Lung (tissue), 12 donors: ENCODE measurements around the gene ZC3H7A. TPM values are rescaled to one million over a fixed set of nuclear protein-coding genes. Genes with fewer than 3 reads are reported as not detected.

ENCODE experiments used
- ATAC-seq: fragments of 200-7000 bp; cut with Tn5 transposase; one replicate; pipeline ENCODE4 v1.9.1; 2020; ENCODE audit warnings: moderate number of reproducible peaks; ENCODE audit not compliant: insufficient read depth, low FRiP score
- DNase-seq, 3 donors: peaks; one replicate each; pipeline ENCODE4 v3.0.0-alpha.2; 2013 to 2017
- H3K27ac ChIP-seq, 2 donors: one replicate each; pipeline ENCODE4 v1.5.1; 2013; ENCODE audit warnings: mild to moderate bottlenecking in 2 of 2, moderate library complexity in 2 of 2, control low read depth in 1 of 2, inconsistent platforms in 1 of 2, low read depth in 1 of 2, low read length in 1 of 2
- H3K27me3 ChIP-seq, 3 donors: one replicate each; pipeline ENCODE4 v1.5.1; 2013; ENCODE audit warnings: low read length in 2 of 3; ENCODE audit not compliant: control insufficient read depth in 3 of 3, insufficient read depth in 3 of 3
- H3K36me3 ChIP-seq, 4 donors: one replicate each; pipeline ENCODE4 v1.5.1; 2013; ENCODE audit warnings: low read length in 4 of 4, mild to moderate bottlenecking in 1 of 4, moderate library complexity in 1 of 4; ENCODE audit not compliant: control insufficient read depth in 4 of 4, insufficient read depth in 4 of 4
- H3K4me1 ChIP-seq, 5 donors: one replicate each; pipeline ENCODE4 v1.5.1; 2013; ENCODE audit warnings: low read length in 5 of 5, mild to moderate bottlenecking in 2 of 5, moderate library complexity in 1 of 5; ENCODE audit not compliant: control insufficient read depth in 5 of 5, insufficient read depth in 5 of 5
- H3K4me3 ChIP-seq: one replicate; pipeline ENCODE4 v1.5.1; 2013; ENCODE audit warnings: mild to moderate bottlenecking, control low read depth, moderate library complexity
- H3K9ac ChIP-seq, 2 donors: one replicate each; pipeline ENCODE4 v1.5.1; 2013; ENCODE audit warnings: low read length in 2 of 2, control low read depth in 1 of 2; ENCODE audit not compliant: insufficient read depth in 1 of 2
- H3K9me3 ChIP-seq, 4 donors: one replicate each; pipeline ENCODE4 v1.5.1; 2013; ENCODE audit warnings: low read length in 3 of 4, mild to moderate bottlenecking in 1 of 4, moderate library complexity in 1 of 4; ENCODE audit not compliant: control insufficient read depth in 4 of 4, insufficient read depth in 3 of 4
- CTCF ChIP-seq: IDR thresholded peaks from 2 replicates; pipeline ENCODE4 v1.5.1; 2012; ENCODE audit warnings: mild to moderate bottlenecking; ENCODE audit errors: control extremely low read depth, extremely low read depth
- WGBS, 2 donors: extraction: QIAGEN DNeasy Blood & Tissue Kit; methylation state at CpG; one replicate each; pipeline ENCODE4 v1.1.7; 2013; 5-methylcytosine and 5-hydroxymethylcytosine counted together
- polyA plus RNA-seq, 2 donors: library from polyadenylated mRNA; stranded (reverse); fragments of 200-250 nt; gene quantifications; one replicate each; pipeline ENCODE4 v1.2.1, GENCODE V29; 2013
- total RNA-seq, 2 donors: library from RNA; depleted of rRNA in 1 of 2; stranded (reverse); fragments of >200 nt in 1 of 2; gene quantifications; one replicate each; pipeline ENCODE4 v1.2.1, GENCODE V29; 2014 to 2021
- donor health status: control.
- donor health status: control.
- donor health status: Bipolar disorder and iron deficiency.
- donor health status: healthy.
- donor health status: DM: yes; HTN: yes; CAD: no.

Gene ZC3H7A
- total and polyA plus RNA-seq, 4 donors, result 22.1 to 127 (median 36.2) TPM

- H3K36me3 ChIP-seq, result peaks cover 42 to 61% (median 49%) of the 10 kb centered on the region in 4 donors
- H3K9me3 ChIP-seq, result no peaks in the 10 kb centered on the region
- no peak for TF ChIP-seq CTCF
- no peak for DNase-seq
- no peak overlapping the region for H3K4me3 ChIP-seq
- WGBS, 2 donors, result 82 to 93% methylated on average over 3 of the region's 3 CpGs
- no peak overlapping the region for H3K9ac ChIP-seq
- no peak for ATAC-seq
- H3K27ac ChIP-seq, result no peak overlapping the region
- no peaks in the 10 kb centered on the region for H3K27me3 ChIP-seq
- peaks cover 0 to 5% (median 2%) of the 10 kb centered on the region in 5 donors for H3K4me1 ChIP-seq
Measured at GRCh38 chr16:11752856-11753255, 44.2 kb downstream of the ZC3H7A start.

GRCh38 chr16:11750056-11750455, 47.0 kb downstream of the ZC3H7A start:
- Histone ChIP-seq H3K27ac (no peak overlapping the region), H3K9me3 (no peaks in the 10 kb centered on the region), H3K4me1 (no peaks in the 10 kb centered on the region), H3K27me3 (no peaks in the 10 kb centered on the region), H3K36me3 (peaks cover 28 to 40% (median 36%) of the 10 kb centered on the region in 4 donors), H3K9ac (no peak overlapping the region), H3K4me3 (no peak overlapping the region)
- WGBS, 2 donors, result 80 to 82% methylated on average over 7 of the region's 7 CpGs
- DNase-seq (no peak), ATAC-seq (no peak)
- TF ChIP-seq CTCF, result no peak

GRCh38 chr16:11748404-11749254, 48.4 kb downstream of the ZC3H7A start:
- no peak for TF ChIP-seq CTCF
- H3K27me3 ChIP-seq, result no peaks in the 10 kb centered on the region
- peaks cover 0 to under 1% (median 0%) of the 10 kb centered on the region in 5 donors for H3K4me1 ChIP-seq
- no peak overlapping the region for H3K9ac ChIP-seq
- WGBS, 2 donors, result 93 to 95% methylated on average over 13 of the region's 13 CpGs
- no peak for DNase-seq
- H3K9me3 ChIP-seq, result no peaks in the 10 kb centered on the region
- H3K4me3 ChIP-seq, result no peak overlapping the region
- peaks cover 21 to 40% (median 33%) of the 10 kb centered on the region in 4 donors for H3K36me3 ChIP-seq
- no peak overlapping the region for H3K27ac ChIP-seq
- ATAC-seq, result no peak
